Kidney epithelial cell (primary cell): ENCODE data around the gene UNC13A. TPM values are rescaled to one million over a fixed set of nuclear protein-coding genes. Genes with fewer than 3 reads are reported as not detected.

Source experiments
- DNase-seq: peaks from one replicate; pipeline ENCODE4 v3.0.0-alpha.2; 2010; ENCODE audit warnings: low read depth
- H3K27me3 ChIP-seq: 2 replicates; pipeline ENCODE4 v1.6.0; 2011; ENCODE audit warnings: low read length; ENCODE audit not compliant: control insufficient read depth, insufficient read depth
- H3K36me3 ChIP-seq: 2 replicates; pipeline ENCODE4 v1.5.1; 2011; ENCODE audit warnings: low read length; ENCODE audit not compliant: control insufficient read depth, insufficient read depth
- H3K4me3 ChIP-seq: 2 replicates; pipeline ENCODE4 v1.5.1; 2011; ENCODE audit warnings: low read depth, mild to moderate bottlenecking, control low read depth, low read length
- CTCF ChIP-seq: IDR thresholded peaks from 2 replicates; pipeline ENCODE4 v1.5.1; 2011; ENCODE audit warnings: mild to moderate bottlenecking, moderate library complexity, low read length, control low read depth, inconsistent platforms; ENCODE audit not compliant: insufficient read depth, poor library complexity, severe bottlenecking
- total RNA-seq: library from RNA; depleted of rRNA; stranded (reverse); fragments of >200 nt; gene quantifications from 2 replicates; pipeline ENCODE4 v1.2.3, GENCODE V29; 2015

UNC13A gene
- total RNA-seq, 1 donor from 2014 or later, result 2.0 TPM

- Histone ChIP-seq H3K36me3 (peaks cover 3% of the 10 kb centered on the region), H3K4me3 (no peak overlapping the region), H3K27me3 (no peaks in the 10 kb centered on the region)
- no peak for TF ChIP-seq CTCF
- DNase-seq, result no peak
These were observed 34.6 kb upstream of the UNC13A start for GRCh38 chr19:17722655-17723240.

GRCh38 chr19:17721821-17722220 lies 33.7 kb upstream of the UNC13A start:
- Histone ChIP-seq H3K36me3 (peaks cover 1% of the 10 kb centered on the region), H3K4me3 (no peak overlapping the region), H3K27me3 (no peaks in the 10 kb centered on the region)
- no peak for TF ChIP-seq CTCF
- DNase-seq, result no peak

GRCh38 chr19:17721111-17721628 lies 33.0 kb upstream of the UNC13A start:
- H3K27me3 ChIP-seq, result no peaks in the 10 kb centered on the region
- TF ChIP-seq CTCF, result no peak
- DNase-seq, result no peak
- no peak overlapping the region for H3K4me3 ChIP-seq
- H3K36me3 ChIP-seq, result no peaks in the 10 kb centered on the region

GRCh38 chr19:17720440-17720839 lies 32.3 kb upstream of the UNC13A start:
- TF ChIP-seq CTCF, result no peak
- no peak for DNase-seq
- no peaks in the 10 kb centered on the region for H3K27me3 ChIP-seq
- H3K36me3 ChIP-seq, result no peaks in the 10 kb centered on the region
- H3K4me3 ChIP-seq, result peak overlapping the region; percentile 92

GRCh38 chr19:17719730-17720400 lies 31.7 kb upstream of the UNC13A start:
- no peak for DNase-seq
- no peak for TF ChIP-seq CTCF
- H3K36me3 ChIP-seq, result no peaks in the 10 kb centered on the region
- peak overlapping the region; percentile 92 for H3K4me3 ChIP-seq
- H3K27me3 ChIP-seq, result no peaks in the 10 kb centered on the region
